ENCODE results near the gene CDC42BPA.

GRCh38 chr1:227038401-227038800 lies 279.9 kb downstream of the CDC42BPA start:
- TF ChIP-seq POLR2A (IDR thresholded peaks at IDR 0.05), result no peak
- no peak for TF ChIP-seq CTCF (IDR thresholded peaks at IDR 0.05)
- no peak for TF ChIP-seq EP300 (IDR thresholded peaks at IDR 0.05)
